KMS-11 (cell line): ENCODE results near the gene CGB3.

Source experiments
- H2AFZ ChIP-seq: fragments of 200-600 bp; sonication (generic); 2 replicates; pipeline ENCODE4 v1.6.1; 2016; ENCODE audit warnings: antibody characterized with exemption, mixed run types, low read depth
- H3K27ac ChIP-seq: fragments of 200-600 bp; sonication (generic); 2 replicates; pipeline ENCODE4 v1.6.1; 2016; ENCODE audit warnings: mild to moderate bottlenecking, mixed run types
- H3K27me3 ChIP-seq: fragments of 200-600 bp; sonication (generic); 2 replicates; pipeline ENCODE4 v1.6.1; 2017; ENCODE audit warnings: mild to moderate bottlenecking, low read depth, mixed run types, moderate library complexity; ENCODE audit not compliant: insufficient read depth
- H3K36me3 ChIP-seq: fragments of 200-600 bp; sonication (generic); 2 replicates; pipeline ENCODE4 v1.6.1; 2017; ENCODE audit warnings: mild to moderate bottlenecking, mixed run types; ENCODE audit not compliant: insufficient read depth
- H3K4me1 ChIP-seq: fragments of 200-600 bp; sonication (generic); 2 replicates; pipeline ENCODE4 v1.6.1; 2016; ENCODE audit warnings: mild to moderate bottlenecking, low read depth, mixed run types; ENCODE audit not compliant: poor library complexity, severe bottlenecking
- H3K4me2 ChIP-seq: fragments of 200-600 bp; sonication (generic); 2 replicates; pipeline ENCODE4 v1.7.0; 2016; ENCODE audit warnings: mild to moderate bottlenecking, mixed run types
- H3K4me3 ChIP-seq: fragments of 200-600 bp; sonication (generic); IDR thresholded peaks from 2 replicates; pipeline ENCODE4 v1.6.1; 2017; ENCODE audit warnings: low read depth, low read length, mixed read lengths; ENCODE audit not compliant: insufficient read depth
- H3K79me2 ChIP-seq: fragments of 200-600 bp; sonication (generic); 2 replicates; pipeline ENCODE4 v1.6.1; 2016; ENCODE audit warnings: low read depth, mixed run types; ENCODE audit not compliant: insufficient read depth
- H3K9ac ChIP-seq: fragments of 200-600 bp; sonication (generic); 2 replicates; pipeline ENCODE4 v1.6.1; 2016; ENCODE audit warnings: mild to moderate bottlenecking, mixed run types
- H4K20me1 ChIP-seq: fragments of 200-600 bp; sonication (generic); 2 replicates; pipeline ENCODE4 v1.6.1; 2016; ENCODE audit warnings: mild to moderate bottlenecking, mixed run types; ENCODE audit not compliant: insufficient read depth
- TF ChIP-seq, protein P1 (sequence below): fragments of 200-600 bp; sonication (generic); conservative IDR thresholded peaks from 2 replicates; pipeline ENCODE4 v1.6.1; 2017; ENCODE audit warnings: low read depth, mild to moderate bottlenecking, antibody characterized with exemption, low read length, moderate library complexity, mixed read lengths

CGB3 gene

DNA sequence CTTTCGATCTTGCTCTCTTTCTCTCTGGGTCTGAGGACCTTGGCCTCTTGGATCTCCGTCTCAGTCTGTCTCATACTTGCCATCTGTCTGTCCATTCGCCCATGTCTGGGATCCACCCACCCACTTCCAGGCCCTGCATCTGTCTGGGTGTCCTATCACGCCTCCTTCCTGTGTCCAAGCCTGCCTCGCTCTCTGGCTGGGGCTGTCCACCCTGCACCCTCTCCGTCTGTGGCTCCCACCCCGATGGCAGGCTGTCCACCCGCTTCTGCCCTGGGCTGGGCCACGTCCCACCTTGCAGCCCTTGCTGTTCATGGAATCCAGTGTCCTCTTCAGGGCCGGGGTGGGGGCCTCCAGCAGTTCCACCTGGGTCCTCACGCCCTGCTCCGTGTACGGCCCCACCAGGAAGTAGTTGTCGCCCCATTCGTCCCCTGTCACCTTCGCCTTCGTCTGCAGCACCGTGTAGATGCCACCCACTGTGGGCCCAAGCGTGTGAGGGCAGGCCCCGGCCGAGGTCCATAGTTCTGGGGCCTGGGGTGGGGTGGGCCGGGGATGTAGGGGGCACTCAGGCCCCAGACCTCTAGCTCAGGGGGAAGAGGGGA lies 33.0 kb downstream of the CGB3 start:
- Histone ChIP-seq H3K4me3 (no peak overlapping the region), H3K79me2 (peaks cover 45% of the 10 kb centered on the region), H2AFZ (no peak overlapping the region), H3K9ac (no peak overlapping the region), H3K27ac (no peak overlapping the region), H3K4me1 (peaks cover 16% of the 10 kb centered on the region), H3K36me3 (no peaks in the 10 kb centered on the region), H3K27me3 (no peaks in the 10 kb centered on the region), H3K4me2 (no peak overlapping the region; the same call in 1 of the 2 replicates), H4K20me1 (no peaks in the 10 kb centered on the region)
- TF ChIP-seq, protein P1, sequence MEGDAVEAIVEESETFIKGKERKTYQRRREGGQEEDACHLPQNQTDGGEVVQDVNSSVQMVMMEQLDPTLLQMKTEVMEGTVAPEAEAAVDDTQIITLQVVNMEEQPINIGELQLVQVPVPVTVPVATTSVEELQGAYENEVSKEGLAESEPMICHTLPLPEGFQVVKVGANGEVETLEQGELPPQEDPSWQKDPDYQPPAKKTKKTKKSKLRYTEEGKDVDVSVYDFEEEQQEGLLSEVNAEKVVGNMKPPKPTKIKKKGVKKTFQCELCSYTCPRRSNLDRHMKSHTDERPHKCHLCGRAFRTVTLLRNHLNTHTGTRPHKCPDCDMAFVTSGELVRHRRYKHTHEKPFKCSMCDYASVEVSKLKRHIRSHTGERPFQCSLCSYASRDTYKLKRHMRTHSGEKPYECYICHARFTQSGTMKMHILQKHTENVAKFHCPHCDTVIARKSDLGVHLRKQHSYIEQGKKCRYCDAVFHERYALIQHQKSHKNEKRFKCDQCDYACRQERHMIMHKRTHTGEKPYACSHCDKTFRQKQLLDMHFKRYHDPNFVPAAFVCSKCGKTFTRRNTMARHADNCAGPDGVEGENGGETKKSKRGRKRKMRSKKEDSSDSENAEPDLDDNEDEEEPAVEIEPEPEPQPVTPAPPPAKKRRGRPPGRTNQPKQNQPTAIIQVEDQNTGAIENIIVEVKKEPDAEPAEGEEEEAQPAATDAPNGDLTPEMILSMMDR = no peak

DNA sequence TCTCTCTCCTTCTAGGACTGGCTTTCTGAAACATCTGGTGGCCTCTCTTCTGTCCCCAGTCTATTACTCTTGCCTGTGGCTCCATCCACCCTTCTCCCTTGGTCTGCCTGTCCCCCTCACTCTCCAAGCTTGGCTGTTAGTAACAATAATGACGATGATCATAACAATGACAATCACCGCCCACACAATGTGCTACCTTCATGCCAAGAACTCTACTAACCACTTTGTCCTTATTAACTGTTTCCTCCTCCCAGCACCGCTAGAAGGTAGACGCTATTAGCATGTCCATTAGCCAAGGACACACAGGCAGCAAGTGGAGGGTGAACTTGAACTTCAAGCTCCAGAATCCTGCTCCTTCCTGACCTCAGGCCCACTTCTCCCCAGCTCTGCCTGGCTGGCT lies 33.7 kb downstream of the CGB3 start:
- Histone ChIP-seq H3K4me3 (no peak overlapping the region), H2AFZ (no peak overlapping the region), H3K36me3 (no peaks in the 10 kb centered on the region), H3K4me2 (no peak overlapping the region), H3K79me2 (peaks cover 38% of the 10 kb centered on the region), H3K27me3 (no peaks in the 10 kb centered on the region), H3K4me1 (peaks cover 15% of the 10 kb centered on the region), H4K20me1 (no peaks in the 10 kb centered on the region), H3K27ac (no peak overlapping the region), H3K9ac (no peak overlapping the region)
- TF ChIP-seq, protein P1 = no peak

DNA sequence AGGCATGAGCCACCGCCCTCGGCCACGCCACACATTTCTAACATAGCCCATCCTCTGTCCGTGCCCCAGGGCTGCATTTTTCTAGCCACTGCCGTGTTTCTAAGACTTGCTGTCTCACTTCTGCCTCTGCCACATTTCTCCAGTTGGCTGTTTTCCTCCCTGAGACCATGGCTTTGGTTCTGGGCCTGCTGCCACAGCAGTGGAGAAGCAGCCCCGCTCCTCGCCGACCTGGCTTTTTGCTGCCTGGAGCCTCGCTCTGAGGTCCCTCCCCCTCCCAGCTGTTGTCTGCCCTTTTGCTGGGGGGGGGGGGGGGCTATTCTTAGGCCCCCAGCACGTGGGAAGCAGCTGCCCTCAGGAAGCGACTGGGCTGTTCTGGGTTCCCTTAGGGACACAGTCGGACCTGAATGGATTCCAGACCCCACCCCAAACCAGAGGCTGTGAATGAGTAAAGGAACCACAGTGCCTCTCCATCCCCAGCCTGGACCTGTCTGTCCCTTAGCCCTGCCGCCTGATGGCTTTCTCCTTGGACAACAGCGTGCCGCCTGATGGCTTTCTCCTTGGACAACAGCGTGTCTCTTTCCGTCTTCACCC lies 34.3 kb downstream of the CGB3 start:
- Histone ChIP-seq H3K9ac (no peak overlapping the region), H3K4me3 (no peak overlapping the region), H3K27ac (no peak overlapping the region), H3K4me2 (no peak overlapping the region), H3K79me2 (peaks cover 32% of the 10 kb centered on the region), H2AFZ (no peak overlapping the region), H3K4me1 (peaks cover 9% of the 10 kb centered on the region), H4K20me1 (no peaks in the 10 kb centered on the region), H3K27me3 (no peaks in the 10 kb centered on the region), H3K36me3 (no peaks in the 10 kb centered on the region)
- TF ChIP-seq, protein P1 = no peak

DNA sequence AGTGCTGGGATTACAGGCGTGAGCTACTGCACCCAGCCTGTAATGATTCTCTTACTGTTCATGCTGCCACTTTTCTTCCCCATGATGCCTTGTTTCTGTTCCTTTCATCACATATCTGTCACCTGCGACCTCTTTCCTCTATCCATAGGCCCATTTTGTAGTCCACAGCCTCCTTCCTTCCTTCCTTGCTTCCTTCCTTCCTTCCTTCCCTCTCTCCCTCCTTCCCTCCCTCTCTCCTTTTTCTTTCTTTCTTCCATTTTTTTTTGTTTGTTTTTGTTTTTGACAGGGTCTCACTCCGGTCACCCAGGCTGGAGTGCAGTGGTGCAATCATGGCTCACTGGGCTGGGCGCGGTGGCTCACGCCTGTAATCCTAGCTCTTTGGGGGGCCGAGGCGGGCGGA lies 35.3 kb downstream of the CGB3 start:
- Histone ChIP-seq H3K27me3 (no peaks in the 10 kb centered on the region), H3K4me3 (no peak overlapping the region), H3K27ac (no peak overlapping the region), H2AFZ (no peak overlapping the region), H3K4me1 (peaks cover 5% of the 10 kb centered on the region), H4K20me1 (no peaks in the 10 kb centered on the region), H3K79me2 (peaks cover 23% of the 10 kb centered on the region), H3K4me2 (no peak overlapping the region), H3K9ac (no peak overlapping the region), H3K36me3 (no peaks in the 10 kb centered on the region)
- TF ChIP-seq, protein P1 = no peak
